Measurements from ENCODE around the gene SCN4A.

DNA sequence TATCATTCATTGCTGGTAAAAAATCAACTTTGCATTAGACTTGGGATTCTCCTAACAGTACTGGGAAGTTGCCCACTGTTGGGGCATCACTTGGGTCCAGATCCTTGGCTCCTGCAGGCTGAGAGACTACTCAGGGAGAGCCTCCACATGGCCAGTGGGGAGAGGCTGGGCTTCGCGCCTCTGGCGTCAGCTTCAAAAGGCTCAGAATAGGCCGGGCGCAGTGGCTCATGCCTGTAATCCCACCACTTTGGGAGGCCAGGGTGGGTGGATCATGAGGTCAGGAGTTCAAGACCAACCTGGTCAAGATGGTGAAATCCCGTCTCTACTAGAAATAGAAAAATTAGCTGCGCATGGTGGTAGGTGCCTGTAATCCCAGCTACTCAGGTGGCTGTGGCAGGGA, 58.2 kb downstream of the SCN4A start:
- TF ChIP-seq, protein P1, sequence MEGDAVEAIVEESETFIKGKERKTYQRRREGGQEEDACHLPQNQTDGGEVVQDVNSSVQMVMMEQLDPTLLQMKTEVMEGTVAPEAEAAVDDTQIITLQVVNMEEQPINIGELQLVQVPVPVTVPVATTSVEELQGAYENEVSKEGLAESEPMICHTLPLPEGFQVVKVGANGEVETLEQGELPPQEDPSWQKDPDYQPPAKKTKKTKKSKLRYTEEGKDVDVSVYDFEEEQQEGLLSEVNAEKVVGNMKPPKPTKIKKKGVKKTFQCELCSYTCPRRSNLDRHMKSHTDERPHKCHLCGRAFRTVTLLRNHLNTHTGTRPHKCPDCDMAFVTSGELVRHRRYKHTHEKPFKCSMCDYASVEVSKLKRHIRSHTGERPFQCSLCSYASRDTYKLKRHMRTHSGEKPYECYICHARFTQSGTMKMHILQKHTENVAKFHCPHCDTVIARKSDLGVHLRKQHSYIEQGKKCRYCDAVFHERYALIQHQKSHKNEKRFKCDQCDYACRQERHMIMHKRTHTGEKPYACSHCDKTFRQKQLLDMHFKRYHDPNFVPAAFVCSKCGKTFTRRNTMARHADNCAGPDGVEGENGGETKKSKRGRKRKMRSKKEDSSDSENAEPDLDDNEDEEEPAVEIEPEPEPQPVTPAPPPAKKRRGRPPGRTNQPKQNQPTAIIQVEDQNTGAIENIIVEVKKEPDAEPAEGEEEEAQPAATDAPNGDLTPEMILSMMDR (conservative IDR thresholded peaks at IDR 0.05), result no peak
- no peak for TF ChIP-seq EZH2 (IDR thresholded peaks at IDR 0.05; ENCODE audit: low read depth)

All from PC-9 (cell line).